ENCODE measurements around the gene FSTL1.
"Not testable (repeated sequence)": the region's sequence is repeated elsewhere in the genome, so short reads cannot be mapped to it uniquely, and the experiment has no call there.

The FSTL1 gene

GRCh38 chr3:120418446-120418845 is 32.3 kb downstream of the FSTL1 start:
- no peak for DNase-seq

GRCh38 chr3:120417272-120417911 is 33.4 kb downstream of the FSTL1 start:
- peak; percentile 76 for DNase-seq

GRCh38 chr3:120416868-120417267 is 33.9 kb downstream of the FSTL1 start:
- DNase-seq: no peak

- DNase-seq: no peak
Observed at GRCh38 chr3:120415756-120416155, 35.0 kb downstream of the FSTL1 start.

GRCh38 chr3:120410541-120410940 is 40.3 kb downstream of the FSTL1 start:
- DNase-seq: no peak

- DNase-seq: no peak
Observed at GRCh38 chr3:120410116-120410515, 40.7 kb downstream of the FSTL1 start.

GRCh38 chr3:120407508-120408287 is 43.1 kb downstream of the FSTL1 start:
- DNase-seq: no peak

- no peak for DNase-seq
Observed at GRCh38 chr3:120404876-120405275, 45.9 kb downstream of the FSTL1 start.

- no peak for DNase-seq
Observed at GRCh38 chr3:120402257-120402656, 48.5 kb downstream of the FSTL1 start.

GRCh38 chr3:120399372-120399771 is 51.4 kb downstream of the FSTL1 start:
- no peak for DNase-seq

- DNase-seq: no peak
Observed at GRCh38 chr3:120396469-120396868, 54.3 kb downstream of the FSTL1 start.

GRCh38 chr3:120394347-120394746 is 56.4 kb downstream of the FSTL1 start:
- no peak for DNase-seq

- no peak for DNase-seq
Observed at GRCh38 chr3:120393761-120394160, 57.0 kb downstream of the FSTL1 start.

GRCh38 chr3:120393243-120393642 is 57.5 kb downstream of the FSTL1 start:
- DNase-seq: no peak

GRCh38 chr3:120382941-120383447 is 67.8 kb downstream of the FSTL1 start:
- no peak for DNase-seq

GRCh38 chr3:120381503-120381902 is 69.3 kb downstream of the FSTL1 start:
- no peak for DNase-seq

GRCh38 chr3:120377948-120378347 is 72.8 kb downstream of the FSTL1 start:
- not testable (repeated sequence) for DNase-seq

- no peak for DNase-seq
Observed at GRCh38 chr3:120370463-120370862, 80.3 kb downstream of the FSTL1 start.

GRCh38 chr3:120369037-120369467 is 81.7 kb downstream of the FSTL1 start:
- DNase-seq: no peak

- no peak for DNase-seq
Observed at GRCh38 chr3:120368172-120368571, 82.6 kb downstream of the FSTL1 start.

- DNase-seq: no peak
Observed at GRCh38 chr3:120364821-120365220, 86.0 kb downstream of the FSTL1 start.

GRCh38 chr3:120364101-120364500 is 86.7 kb downstream of the FSTL1 start:
- no peak for DNase-seq

GRCh38 chr3:120357807-120358206 is 93.0 kb downstream of the FSTL1 start:
- no peak for DNase-seq

GRCh38 chr3:120355486-120355885 is 95.3 kb downstream of the FSTL1 start:
- no peak for DNase-seq

Data from right kidney (tissue), 1 donor.